Breast epithelium (tissue), 3 donors: ENCODE data around the gene GRWD1.

Source experiments
- CTCF ChIP-seq, 3 donors: fragments of 450-650 bp; IDR thresholded peaks; one replicate each; pipeline ENCODE4 v1.5.1; 2016 to 2017; ENCODE audit warnings: antibody characterized with exemption in 3 of 3, mild to moderate bottlenecking in 3 of 3, moderate library complexity in 3 of 3
- POLR2AphosphoS5 ChIP-seq, 3 donors: sonication (generic); formaldehyde crosslinking; IDR thresholded peaks; one replicate each; pipeline ENCODE4 v1.6.1; 2017; ENCODE audit warnings: antibody characterized with exemption in 3 of 3

- TF ChIP-seq POLR2AphosphoS5 (IDR thresholded peaks at IDR 0.05) (no peak), CTCF (IDR thresholded peaks at IDR 0.05) (no peak)
Observed at GRCh38 chr19:48495396-48495795, 49.6 kb downstream of the GRWD1 start.
